Ishikawa (cell line): ENCODE data around the gene PHF21A.

Source experiments
- CEBPB ChIP-seq: IDR thresholded peaks from 2 replicates; pipeline ENCODE4 v1.6.1; 2012
- CREB1 ChIP-seq: IDR thresholded peaks from 2 replicates; pipeline ENCODE4 v1.6.1; 2012; ENCODE audit warnings: low read depth
- EGR1 ChIP-seq: IDR thresholded peaks from 2 replicates; pipeline ENCODE4 v1.6.1; 2012
- EP300 ChIP-seq: IDR thresholded peaks from 2 replicates; pipeline ENCODE4 v1.6.1; 2012; ENCODE audit warnings: borderline replicate concordance
- FOXM1 ChIP-seq: IDR thresholded peaks from 2 replicates; pipeline ENCODE4 v1.6.1; 2012; ENCODE audit warnings: low read depth, borderline replicate concordance
- MAX ChIP-seq: IDR thresholded peaks from 2 replicates; pipeline ENCODE4 v1.6.1; 2012
- NFIC ChIP-seq: IDR thresholded peaks from 2 replicates; pipeline ENCODE4 v1.6.1; 2012
- RAD21 ChIP-seq: IDR thresholded peaks from 2 replicates; pipeline ENCODE4 v1.6.1; 2012; ENCODE audit warnings: low read depth
- REST ChIP-seq: IDR thresholded peaks from 2 replicates; pipeline ENCODE4 v1.6.1; 2012; ENCODE audit warnings: low read depth, mild to moderate bottlenecking
- TAF1 ChIP-seq: IDR thresholded peaks from 2 replicates; pipeline ENCODE4 v1.6.1; 2012; ENCODE audit warnings: low read depth, mild to moderate bottlenecking
- TCF12 ChIP-seq: IDR thresholded peaks from 2 replicates; pipeline ENCODE4 v1.6.1; 2012; ENCODE audit warnings: low read depth
- TEAD4 ChIP-seq: IDR thresholded peaks from 2 replicates; pipeline ENCODE4 v1.6.1; 2012
- USF1 ChIP-seq: IDR thresholded peaks from 2 replicates; pipeline ENCODE4 v1.6.1; 2012
- YY1 ChIP-seq: IDR thresholded peaks from 2 replicates; pipeline ENCODE4 v1.6.1; 2012; ENCODE audit warnings: low read depth

- TF ChIP-seq EP300 (no peak), CREB1 (no peak), RAD21 (no peak), TCF12 (no peak), FOXM1 (no peak), REST (no peak), YY1 (no peak), EGR1 (no peak), TEAD4 (no peak), USF1 (no peak), TAF1 (no peak), CEBPB (no peak), NFIC (no peak), MAX (no peak)
Measured at GRCh38 chr11:46045811-46046210, 75.4 kb downstream of the PHF21A start.
